ENCODE results near the gene TNP2.

DNA sequence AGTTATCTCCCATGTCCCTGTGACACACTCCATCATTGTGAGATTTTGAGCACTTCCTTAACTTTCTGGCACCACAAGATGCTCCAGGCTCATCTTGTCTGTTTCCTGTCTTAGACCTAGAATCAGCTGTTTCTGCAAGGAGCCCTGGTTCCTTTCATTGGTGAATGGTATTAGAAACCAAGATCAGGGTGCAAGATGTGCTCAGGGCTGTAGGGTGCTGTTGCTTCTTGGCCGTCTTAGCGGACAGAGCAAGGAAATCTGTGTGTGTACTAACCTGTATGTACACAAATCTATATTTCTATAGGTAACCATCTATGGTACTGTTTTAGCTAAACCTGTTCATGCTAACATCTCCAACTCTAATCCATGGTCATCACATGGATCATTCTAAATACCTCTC lies 20.1 kb upstream of the TNP2 start:
- TF ChIP-seq POLR2A (IDR thresholded peaks at IDR 0.05; ENCODE audit: low read depth, low read length) (no peak), POLR2AphosphoS5 (IDR thresholded peaks at IDR 0.05; ENCODE audit: low read depth, low read length) (no peak), POU2F2 (IDR thresholded peaks at IDR 0.05; ENCODE audit: low read depth, low read length) (no peak), TAF1 (IDR thresholded peaks at IDR 0.05; ENCODE audit: low read depth, low read length) (no peak), PAX5 (IDR thresholded peaks at IDR 0.05; ENCODE audit: insufficient read depth, low read length, severe bottlenecking) (no peak)
